HG02970 (cell line): Measurements from ENCODE around the gene GSTM5.
"Not testable (repeated sequence)": the region's sequence is repeated elsewhere in the genome, so short reads cannot be mapped to it uniquely, and the experiment has no call there.

Experiments used
- ATAC-seq: cut with Tn5 transposase; IDR thresholded peaks from one replicate; pipeline ENCODE4 v1.9.1; 2021; ENCODE audit warnings: mild to moderate bottlenecking, moderate library complexity, moderate number of reproducible peaks; ENCODE audit not compliant: unreplicated experiment, low FRiP score

GSTM5 gene

DNA sequence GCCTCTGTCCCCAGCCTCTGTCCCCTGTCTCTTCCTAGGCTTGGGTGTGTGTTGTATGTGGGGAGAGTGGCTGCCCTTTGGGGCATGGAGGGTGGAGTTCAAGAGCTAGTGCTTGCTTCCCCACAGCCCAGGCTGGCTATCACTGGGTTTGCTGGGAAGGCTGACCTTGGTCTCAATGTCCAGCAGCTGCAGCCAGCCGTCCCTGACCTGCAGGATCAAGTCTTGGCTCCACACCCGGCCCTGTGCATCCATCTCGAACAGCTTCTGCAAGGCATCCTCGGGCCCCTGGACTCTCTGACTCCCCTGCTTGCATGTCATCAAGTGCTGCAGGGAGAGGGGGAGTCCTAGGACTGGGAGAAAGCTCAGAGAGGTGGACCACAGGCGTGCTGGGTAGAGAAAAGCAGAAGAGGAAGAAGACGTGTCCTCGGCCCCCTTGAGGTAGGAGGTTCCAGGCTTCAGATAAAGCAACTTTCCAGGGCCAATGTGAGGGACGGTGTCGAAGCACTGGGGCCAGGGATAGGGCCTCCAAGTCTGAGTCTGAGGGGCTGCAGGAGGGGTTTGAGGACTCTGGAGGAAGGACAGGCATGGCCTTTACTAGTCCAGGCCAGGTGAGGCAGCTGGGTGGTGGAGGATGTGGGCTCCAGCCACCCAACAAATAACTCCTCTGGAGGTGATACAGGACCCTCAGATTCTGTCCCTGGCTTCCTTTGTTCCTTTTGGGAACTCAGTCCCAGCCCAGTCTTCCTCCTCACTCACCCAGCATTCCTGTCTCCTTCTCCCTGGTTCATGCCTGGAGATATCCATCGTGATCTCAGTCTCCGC lies 47.7 kb downstream of the GSTM5 start:
- no peak for ATAC-seq

DNA sequence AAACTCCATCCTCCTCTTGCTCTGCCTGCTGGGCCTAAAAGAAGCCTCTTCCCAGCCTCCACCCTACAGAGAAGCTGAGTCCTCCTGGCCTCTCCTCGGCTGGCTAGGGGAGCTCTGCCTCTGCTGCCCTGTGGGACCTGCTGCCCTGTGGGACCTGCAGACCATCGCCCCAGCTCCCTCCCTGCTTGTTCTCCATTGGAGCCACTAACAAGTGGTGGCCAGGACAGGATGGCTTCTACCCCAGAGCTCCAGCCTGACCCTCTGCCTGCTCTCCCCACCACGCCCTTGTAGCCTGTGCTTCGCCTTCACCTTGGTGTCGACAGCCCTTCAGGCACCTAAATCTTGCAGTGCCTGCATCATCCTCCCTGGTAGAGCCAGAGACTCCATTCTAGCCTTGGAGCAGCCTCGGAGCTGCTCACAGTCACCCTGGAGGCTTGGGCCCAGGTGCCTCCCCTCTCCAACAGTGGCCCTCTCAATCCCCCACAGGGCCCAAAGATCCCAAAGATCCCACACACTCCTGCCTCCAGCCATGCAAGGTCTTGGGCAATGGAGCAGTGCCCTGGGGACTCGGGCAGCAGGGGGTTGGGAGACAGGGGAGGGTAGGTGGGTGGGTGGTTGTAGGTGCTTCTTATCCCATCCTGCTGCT lies 48.7 kb downstream of the GSTM5 start:
- no peak for ATAC-seq

DNA sequence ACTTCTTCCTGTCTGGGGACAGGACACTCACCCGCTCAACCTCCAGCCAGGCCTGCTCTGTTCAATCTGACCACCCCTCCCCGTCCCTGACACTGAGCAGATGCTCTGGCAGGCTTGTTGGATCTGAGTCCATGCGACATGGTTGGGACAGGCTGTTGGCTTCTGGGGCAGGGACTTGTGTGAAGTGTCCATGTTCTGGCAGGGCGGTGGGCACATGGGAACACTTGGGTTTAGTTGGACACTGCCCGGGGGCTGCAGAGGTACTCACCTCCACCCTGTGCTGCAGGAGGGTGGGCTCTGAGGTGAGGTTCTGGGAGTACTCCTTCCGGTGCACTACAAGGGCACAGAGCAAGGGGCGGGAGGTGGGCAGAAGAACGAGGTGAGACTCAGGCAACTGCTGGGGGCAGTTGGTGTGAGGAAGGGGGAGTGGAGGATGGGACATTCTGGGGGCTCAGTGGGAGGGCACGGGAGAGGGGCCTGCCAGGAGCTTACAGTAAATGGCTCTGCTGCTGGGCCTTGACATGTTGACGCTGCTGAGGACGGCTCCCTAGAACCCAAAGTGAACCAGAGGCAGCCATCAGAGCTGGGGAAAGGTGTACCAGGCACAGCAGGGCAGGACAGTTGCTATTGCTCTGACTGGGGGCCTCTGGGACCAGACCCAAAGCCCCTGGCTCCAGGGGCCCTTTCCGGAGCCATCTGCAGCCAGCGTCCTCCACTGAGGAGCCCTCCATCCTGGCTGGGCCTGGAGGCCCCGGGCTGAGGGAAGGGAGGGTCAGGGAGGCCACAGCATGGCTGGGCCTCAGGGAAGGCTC lies 49.4 kb downstream of the GSTM5 start:
- no peak for ATAC-seq

DNA sequence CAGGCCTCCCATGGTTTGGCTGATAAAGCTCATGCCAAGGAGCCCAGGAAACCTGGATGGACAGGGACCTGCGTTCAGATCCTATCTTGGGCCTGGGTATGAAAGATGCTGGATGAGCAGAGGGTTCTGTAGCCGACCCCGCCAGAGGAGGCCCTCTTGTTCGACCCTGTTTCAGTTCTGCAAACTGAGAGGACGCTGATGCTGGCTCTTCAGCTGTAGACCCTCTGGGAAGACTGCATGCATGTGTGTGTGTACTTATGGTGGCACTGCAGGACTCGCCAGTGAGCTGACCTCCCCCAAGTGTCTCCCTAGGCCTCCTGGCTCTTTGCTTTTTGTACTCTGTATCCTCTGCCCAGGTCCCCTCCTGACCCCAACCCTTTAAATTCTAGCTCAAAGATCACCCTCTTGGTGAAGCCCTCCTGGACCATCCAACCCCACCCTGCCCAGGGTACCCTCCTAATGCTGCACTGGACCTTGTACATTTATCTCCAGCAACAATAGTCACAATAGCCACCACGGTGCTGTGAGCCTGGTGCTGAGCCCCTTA lies 50.1 kb downstream of the GSTM5 start:
- ATAC-seq = no peak

DNA sequence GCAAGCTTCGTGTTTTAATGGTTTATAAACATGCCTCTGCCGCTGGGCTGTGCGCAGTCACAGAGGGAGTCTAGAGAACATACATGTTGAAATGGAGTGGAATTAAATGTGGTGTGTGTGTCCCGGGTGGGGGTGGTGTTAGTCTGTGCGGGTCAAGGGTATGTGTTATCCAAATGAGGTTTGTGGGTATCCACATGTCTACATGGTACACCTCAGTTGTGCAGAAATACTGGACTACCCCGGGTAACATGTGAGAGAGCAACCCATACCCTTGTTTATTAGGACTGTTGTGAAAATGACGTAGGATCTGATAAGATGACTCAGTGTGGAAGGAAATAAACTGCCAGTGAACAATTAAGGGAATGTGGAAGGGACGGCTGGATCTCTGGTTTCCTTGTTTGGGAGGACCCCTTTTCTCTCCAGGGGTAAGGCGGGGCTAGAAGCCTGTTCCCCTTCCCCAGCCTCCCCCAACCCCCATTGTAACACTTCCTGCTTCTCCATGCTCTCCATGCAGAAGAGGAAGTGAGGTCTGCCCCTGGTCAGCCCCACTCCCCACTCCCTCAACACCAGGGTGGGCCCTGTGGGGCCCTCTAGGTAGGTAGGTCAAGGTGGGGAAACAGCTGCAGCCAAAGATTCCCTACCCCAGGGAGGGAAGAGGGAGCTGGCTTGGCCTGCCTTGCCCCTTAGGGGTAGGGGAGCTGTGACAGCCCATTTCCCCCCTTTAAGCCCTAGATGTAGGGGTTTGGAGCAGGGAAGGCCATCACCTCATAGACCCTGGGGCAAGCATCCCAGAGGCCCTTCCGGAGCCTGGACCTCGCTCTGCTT lies 51.0 kb downstream of the GSTM5 start:
- no peak for ATAC-seq

DNA sequence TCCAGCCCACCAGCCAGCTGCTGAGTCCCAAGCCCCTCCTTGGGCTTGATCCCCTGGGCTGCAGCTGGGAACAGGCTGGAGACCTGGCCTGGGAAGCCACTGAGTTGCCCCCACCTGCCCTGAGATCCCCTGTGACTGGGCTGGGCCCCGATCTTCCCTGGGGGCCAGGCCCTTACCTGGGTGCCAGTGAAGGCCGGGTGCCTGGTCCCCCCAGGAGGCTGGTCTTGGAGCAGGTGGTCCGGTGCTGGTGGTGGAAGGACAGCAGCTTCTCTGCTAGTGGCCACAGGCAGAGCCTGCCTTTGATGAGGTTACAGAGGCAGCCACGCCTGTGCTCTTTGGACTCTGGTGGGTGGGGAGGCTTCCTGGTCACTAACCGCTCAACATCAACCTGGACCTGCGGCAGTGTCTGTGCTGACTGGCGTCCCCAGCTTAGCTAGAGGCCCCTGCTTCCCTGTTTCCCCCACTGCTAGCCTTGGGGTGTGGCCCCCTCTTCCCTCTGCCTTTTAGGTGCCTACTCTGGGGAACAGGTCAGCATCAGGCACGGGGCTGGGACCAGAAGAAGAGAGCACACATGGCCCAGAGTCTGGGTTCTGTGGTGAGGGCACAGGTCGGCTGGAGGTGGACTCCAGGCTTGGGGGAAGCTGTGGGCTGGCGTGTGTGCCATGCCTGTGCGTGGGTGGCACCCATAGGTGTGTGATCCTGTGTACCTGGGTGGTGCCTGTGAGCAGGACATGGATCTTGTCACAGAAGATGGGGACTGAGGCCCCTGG lies 51.8 kb downstream of the GSTM5 start, which contains the start of gene EPS8L3:
Gene EPS8L3, minus strand, starts transcription at position 278 of the 770 bp plus-strand sequence. CDS start 2,174 bp downstream, outside the sequence.
- no peak for ATAC-seq

DNA sequence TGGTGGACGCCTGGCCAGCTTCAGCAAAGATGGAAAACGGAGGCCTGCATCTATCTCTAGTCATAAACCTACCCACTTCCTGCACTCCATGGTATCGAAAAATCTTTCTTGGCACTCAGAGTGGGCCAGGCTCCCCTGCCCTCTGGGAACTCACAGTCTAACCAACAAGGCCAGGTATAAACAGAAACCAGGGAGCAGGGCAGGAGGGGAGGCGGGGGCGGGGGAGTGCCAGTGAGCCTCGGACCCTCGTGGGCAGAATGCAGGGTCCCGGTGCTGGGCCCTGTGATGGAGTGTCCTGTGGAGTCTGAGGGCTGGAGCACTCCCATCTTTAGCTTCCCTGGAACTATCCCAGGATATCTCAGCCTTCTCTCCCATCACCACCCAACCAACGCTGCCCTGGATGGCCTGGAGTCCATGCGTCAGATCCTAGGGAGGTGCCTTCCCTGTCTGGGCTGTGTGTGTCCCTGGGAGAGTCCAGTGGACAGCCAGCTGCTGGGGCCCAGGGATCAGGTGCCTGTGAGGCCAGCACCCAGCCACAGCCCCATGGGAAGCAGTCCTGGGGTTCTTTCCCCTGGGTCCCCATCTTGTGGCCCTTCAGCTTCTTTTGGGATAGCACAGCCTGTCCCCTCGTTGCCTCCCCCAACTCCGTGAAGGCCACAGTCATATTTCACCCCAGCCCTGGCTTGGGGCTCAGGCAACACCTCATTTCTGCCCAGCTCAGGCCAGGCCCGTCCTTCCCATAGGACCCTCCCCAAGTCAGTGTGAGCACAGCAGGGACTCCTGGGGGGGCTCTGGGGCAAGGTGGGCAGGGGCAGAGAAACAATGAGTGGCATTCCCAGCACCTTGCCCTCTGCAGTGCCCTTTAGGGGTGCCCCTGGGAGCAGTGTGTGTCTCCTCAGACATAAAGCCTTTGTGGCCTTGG lies 52.8 kb downstream of the GSTM5 start:
- no peak for ATAC-seq

DNA sequence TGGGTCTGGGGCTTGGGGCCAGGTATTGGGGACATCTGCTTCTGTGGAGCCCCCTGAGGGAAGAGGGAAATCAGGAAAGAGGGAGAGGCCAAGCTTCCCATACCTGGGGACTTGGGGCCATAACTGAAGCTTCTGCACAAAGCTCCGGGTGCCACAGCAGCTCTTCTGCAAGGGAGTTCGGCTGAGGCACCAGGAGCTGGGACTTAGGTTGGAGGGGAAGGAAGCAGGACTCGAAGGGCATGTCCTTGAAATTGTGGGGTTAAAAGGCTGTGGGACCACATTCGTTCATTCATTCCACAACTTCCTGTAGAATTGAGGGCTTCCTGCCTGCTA lies 53.4 kb downstream of the GSTM5 start:
- no peak for ATAC-seq

DNA sequence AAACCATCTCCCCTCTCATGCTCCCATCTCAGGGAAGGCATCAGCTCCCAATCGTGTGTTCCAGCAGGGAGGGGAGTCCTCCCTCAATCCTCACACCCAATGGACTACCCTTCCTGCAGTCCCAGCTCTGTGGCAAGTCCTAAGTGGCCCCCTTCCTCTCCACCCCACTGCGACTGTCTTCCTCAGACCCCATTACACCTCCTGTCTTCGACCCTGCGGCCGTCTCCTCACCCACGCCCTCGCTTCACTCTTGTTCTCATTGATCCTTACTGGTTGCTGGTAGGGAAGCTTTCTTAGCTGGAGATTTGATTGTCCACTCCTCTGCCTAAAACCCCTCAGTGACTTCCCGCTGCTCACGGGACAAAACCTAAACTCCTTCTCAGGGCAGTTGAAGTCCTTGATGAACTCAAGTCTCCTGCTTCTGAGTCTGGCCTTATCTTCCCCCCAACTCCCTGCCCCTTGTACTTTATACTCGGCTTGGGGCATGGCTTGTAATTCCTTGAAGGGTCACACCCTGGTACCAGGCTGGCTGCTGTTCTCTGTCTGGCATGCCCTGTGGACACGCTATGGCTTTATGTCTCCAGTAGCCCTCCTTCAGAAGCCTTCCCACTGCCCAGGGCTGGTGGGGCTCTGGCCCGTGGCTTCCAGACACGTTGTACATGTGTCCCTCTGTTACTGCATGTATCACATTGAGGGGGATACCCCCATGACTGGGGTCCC lies 54.0 kb downstream of the GSTM5 start:
- no peak for ATAC-seq

DNA sequence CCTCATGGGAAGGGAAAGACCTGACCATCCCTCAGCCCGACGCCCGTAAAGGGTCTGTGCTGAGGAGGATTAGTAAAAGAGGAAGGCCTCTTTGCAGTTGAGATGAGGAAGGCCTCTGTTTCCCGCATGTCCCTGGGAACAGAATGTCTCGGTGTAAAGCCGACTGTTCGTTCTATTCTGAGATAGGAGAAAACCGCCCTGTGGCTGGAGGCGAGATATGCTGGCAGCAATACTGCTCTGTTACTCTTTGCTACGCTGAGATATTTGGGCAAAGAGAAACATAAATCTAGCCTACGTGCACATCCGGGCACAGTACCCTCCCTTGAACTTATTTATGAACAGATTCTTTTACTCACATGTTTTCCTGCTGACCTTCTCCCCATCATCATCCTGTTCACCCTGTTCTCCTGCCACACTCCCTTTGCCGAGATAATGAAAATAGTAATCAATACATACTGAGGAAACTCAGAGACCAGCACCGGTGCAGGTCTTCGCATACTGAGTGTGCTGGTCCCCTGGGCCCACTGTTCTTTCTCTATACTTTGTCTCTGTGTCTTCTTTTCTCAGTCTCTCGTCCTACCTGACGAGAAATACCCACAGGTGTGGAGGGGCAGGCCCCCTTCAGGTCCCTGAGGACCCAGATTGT lies 55.1 kb downstream of the GSTM5 start:
- ATAC-seq = not testable (repeated sequence)
